ENCODE data around the gene FAM174B.

DNA sequence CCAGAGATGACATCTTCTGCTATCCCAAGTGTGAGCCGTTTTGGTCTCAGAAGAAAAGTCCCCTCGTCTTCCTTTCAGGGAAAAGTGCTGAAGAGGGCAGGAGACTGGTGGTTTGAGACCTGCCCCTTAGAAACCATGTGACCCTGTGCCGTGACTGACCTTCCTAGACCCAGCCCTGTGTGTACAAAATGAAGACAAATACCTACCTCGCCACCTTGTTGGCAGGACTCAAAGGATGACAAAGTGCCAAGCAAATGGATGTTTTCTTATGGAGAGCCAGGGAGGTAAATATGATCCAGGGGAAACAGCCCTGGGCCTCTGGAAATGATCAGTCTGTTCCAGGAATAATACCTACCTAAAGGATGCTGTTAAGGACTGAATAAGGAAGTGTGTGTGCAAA lies 41.3 kb downstream of the FAM174B start:
- TF ChIP-seq, protein P1, sequence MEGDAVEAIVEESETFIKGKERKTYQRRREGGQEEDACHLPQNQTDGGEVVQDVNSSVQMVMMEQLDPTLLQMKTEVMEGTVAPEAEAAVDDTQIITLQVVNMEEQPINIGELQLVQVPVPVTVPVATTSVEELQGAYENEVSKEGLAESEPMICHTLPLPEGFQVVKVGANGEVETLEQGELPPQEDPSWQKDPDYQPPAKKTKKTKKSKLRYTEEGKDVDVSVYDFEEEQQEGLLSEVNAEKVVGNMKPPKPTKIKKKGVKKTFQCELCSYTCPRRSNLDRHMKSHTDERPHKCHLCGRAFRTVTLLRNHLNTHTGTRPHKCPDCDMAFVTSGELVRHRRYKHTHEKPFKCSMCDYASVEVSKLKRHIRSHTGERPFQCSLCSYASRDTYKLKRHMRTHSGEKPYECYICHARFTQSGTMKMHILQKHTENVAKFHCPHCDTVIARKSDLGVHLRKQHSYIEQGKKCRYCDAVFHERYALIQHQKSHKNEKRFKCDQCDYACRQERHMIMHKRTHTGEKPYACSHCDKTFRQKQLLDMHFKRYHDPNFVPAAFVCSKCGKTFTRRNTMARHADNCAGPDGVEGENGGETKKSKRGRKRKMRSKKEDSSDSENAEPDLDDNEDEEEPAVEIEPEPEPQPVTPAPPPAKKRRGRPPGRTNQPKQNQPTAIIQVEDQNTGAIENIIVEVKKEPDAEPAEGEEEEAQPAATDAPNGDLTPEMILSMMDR (IDR thresholded peaks at IDR 0.05): no peak
- no peak for TF ChIP-seq POLR2A (IDR thresholded peaks at IDR 0.05)

All from thyroid gland (tissue), 4 donors.